Measurements from ENCODE around the gene PRKAR1A.

The PRKAR1A gene

GRCh38 chr17:68535922-68536321, 23.7 kb downstream of the PRKAR1A start:
- TF ChIP-seq, protein P1, sequence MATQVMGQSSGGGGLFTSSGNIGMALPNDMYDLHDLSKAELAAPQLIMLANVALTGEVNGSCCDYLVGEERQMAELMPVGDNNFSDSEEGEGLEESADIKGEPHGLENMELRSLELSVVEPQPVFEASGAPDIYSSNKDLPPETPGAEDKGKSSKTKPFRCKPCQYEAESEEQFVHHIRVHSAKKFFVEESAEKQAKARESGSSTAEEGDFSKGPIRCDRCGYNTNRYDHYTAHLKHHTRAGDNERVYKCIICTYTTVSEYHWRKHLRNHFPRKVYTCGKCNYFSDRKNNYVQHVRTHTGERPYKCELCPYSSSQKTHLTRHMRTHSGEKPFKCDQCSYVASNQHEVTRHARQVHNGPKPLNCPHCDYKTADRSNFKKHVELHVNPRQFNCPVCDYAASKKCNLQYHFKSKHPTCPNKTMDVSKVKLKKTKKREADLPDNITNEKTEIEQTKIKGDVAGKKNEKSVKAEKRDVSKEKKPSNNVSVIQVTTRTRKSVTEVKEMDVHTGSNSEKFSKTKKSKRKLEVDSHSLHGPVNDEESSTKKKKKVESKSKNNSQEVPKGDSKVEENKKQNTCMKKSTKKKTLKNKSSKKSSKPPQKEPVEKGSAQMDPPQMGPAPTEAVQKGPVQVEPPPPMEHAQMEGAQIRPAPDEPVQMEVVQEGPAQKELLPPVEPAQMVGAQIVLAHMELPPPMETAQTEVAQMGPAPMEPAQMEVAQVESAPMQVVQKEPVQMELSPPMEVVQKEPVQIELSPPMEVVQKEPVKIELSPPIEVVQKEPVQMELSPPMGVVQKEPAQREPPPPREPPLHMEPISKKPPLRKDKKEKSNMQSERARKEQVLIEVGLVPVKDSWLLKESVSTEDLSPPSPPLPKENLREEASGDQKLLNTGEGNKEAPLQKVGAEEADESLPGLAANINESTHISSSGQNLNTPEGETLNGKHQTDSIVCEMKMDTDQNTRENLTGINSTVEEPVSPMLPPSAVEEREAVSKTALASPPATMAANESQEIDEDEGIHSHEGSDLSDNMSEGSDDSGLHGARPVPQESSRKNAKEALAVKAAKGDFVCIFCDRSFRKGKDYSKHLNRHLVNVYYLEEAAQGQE (IDR thresholded peaks at IDR 0.05; ENCODE audit: insufficient replicate concordance, low read depth) = no peak
- TF ChIP-seq SPI1 (IDR thresholded peaks at IDR 0.05; ENCODE audit: borderline replicate concordance, low read depth) (no peak), CTCF (IDR thresholded peaks at IDR 0.05; ENCODE audit: insufficient read depth, low read length) (no peak), GABPA (IDR thresholded peaks at IDR 0.05; ENCODE audit: low read depth) (no peak), POLR2AphosphoS5 (IDR thresholded peaks at IDR 0.05; ENCODE audit: low read depth) (no peak)
- no peak for DNase-seq (ENCODE audit: low read depth in 1 of 2, low spot score in 1 of 2)
- no peak overlapping the region for H3K4me3 ChIP-seq (replicated peaks; ENCODE audit: insufficient read depth, low read length)
- H3K27me3 ChIP-seq (ENCODE audit: insufficient read depth, poor library complexity, severe bottlenecking) = no peaks in the 10 kb centered on the region
- H3K27ac ChIP-seq (replicated peaks) = no peak overlapping the region

DNA sequence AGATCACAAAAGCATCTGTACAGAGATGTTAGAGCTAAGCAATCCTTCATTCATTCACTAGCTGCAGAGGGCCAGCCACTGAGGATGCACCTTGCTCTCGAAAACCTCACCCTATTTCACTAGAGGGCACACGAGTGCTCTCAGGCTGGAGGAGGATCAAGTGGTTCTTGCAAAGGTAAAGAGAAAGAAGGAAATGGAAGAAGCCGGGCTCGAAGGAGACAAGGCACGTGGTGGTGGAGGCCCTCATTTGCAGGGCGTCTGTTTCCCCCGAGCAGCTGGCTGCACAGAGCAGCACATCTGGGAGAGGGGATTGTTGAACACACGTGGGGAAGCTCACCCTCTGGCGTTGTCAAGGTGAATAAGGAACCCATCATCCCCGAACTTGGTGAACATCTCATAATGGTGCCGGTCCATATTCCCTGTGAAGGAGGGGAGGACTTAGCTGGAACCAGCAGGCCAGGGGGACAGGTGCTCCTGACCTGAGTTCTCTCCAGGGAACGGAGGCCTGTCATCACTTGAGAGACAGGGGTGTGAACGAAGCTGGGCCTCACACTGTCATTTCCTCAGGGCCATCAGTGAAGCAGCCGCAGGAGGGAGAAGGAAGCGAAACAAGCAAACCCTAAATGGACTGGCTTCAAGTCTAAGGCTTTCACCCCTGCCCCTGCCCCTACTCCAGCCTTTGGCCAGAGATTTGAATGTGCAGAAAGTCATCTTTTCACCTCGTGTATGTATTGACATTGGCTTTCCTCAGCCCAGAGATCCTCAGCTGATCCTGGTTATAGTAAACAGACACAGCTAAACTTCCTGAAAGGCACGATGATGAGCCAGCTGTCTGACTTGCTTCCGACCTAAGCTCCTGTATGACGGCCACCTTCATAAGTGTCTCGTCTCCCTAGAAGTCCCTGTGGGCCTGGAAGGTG, 27.6 kb downstream of the PRKAR1A start:
- no peaks in the 10 kb centered on the region for H3K27me3 ChIP-seq (ENCODE audit: insufficient read depth, poor library complexity, severe bottlenecking)
- no peak overlapping the region for H3K4me3 ChIP-seq (replicated peaks; ENCODE audit: insufficient read depth, low read length)
- no peak overlapping the region for H3K27ac ChIP-seq (replicated peaks)
- TF ChIP-seq CTCF (IDR thresholded peaks at IDR 0.05; ENCODE audit: insufficient read depth, low read length) (no peak), POLR2AphosphoS5 (IDR thresholded peaks at IDR 0.05; ENCODE audit: low read depth) (no peak), SPI1 (IDR thresholded peaks at IDR 0.05; ENCODE audit: borderline replicate concordance, low read depth) (no peak), GABPA (IDR thresholded peaks at IDR 0.05; ENCODE audit: low read depth) (no peak)
- TF ChIP-seq, protein P1 (IDR thresholded peaks at IDR 0.05; ENCODE audit: insufficient replicate concordance, low read depth) = no peak
- peak in 1 of 2 experiments; percentile 31 for DNase-seq (ENCODE audit: low read depth in 1 of 2, low spot score in 1 of 2)

- TF ChIP-seq CTCF (IDR thresholded peaks at IDR 0.05; ENCODE audit: insufficient read depth, low read length) (no peak), SPI1 (IDR thresholded peaks at IDR 0.05; ENCODE audit: borderline replicate concordance, low read depth) (no peak), POLR2AphosphoS5 (IDR thresholded peaks at IDR 0.05; ENCODE audit: low read depth) (no peak), GABPA (IDR thresholded peaks at IDR 0.05; ENCODE audit: low read depth) (no peak)
- TF ChIP-seq, protein P1 (IDR thresholded peaks at IDR 0.05; ENCODE audit: insufficient replicate concordance, low read depth) = no peak
- H3K27ac ChIP-seq (replicated peaks) = no peak overlapping the region
- DNase-seq (ENCODE audit: low read depth in 1 of 2, low spot score in 1 of 2) = no peak
- no peaks in the 10 kb centered on the region for H3K27me3 ChIP-seq (ENCODE audit: insufficient read depth, poor library complexity, severe bottlenecking)
- no peak overlapping the region for H3K4me3 ChIP-seq (replicated peaks; ENCODE audit: insufficient read depth, low read length)
Measured at GRCh38 chr17:68540981-68541380, 28.8 kb downstream of the PRKAR1A start.
